ENCODE results near the gene MSI2. TPM values are rescaled to one million over a fixed set of nuclear protein-coding genes. Genes with fewer than 3 reads are reported as not detected.

MSI2 gene
- total RNA-seq, 1 experiment from 2014 or later, result 169 TPM

GRCh38 chr17:57724026-57724728, 467.9 kb downstream of the MSI2 start:
- no peak overlapping the region for H3K4me3 ChIP-seq (ENCODE audit: low read length)
- H3K9me3 ChIP-seq (ENCODE audit: low read length), result no peaks in the 10 kb centered on the region
- peak overlapping the region; percentile 12 for H3K4me2 ChIP-seq (ENCODE audit: low read depth, low read length, poor library complexity, severe bottlenecking)
- H4K20me1 ChIP-seq (ENCODE audit: insufficient read depth, low read depth, low read length), result no peaks in the 10 kb centered on the region
- H3K27ac ChIP-seq (ENCODE audit: low read length), result no peak overlapping the region
- DNase-seq, result peak; percentile 66
- H3K9me2 ChIP-seq (replicated peaks; ENCODE audit: insufficient read depth, low read length), result no peaks in the 10 kb centered on the region
- H3K27me3 ChIP-seq (ENCODE audit: low read length), result no peaks in the 10 kb centered on the region
- peaks cover 16% of the 10 kb centered on the region for H3K4me1 ChIP-seq (ENCODE audit: low read length)
- no peaks in the 10 kb centered on the region for H3K79me2 ChIP-seq (ENCODE audit: low read length)
- no peak overlapping the region for H2AFZ ChIP-seq (ENCODE audit: low read length)
- no peaks in the 10 kb centered on the region for H3K36me3 ChIP-seq (ENCODE audit: insufficient read depth, low read length)
- no peak overlapping the region for H3K9ac ChIP-seq (ENCODE audit: low read length)

GRCh38 chr17:57724729-57725125, 468.4 kb downstream of the MSI2 start:
- Histone ChIP-seq H4K20me1 (ENCODE audit: insufficient read depth, low read depth, low read length) (no peaks in the 10 kb centered on the region), H3K9me2 (replicated peaks; ENCODE audit: insufficient read depth, low read length) (no peaks in the 10 kb centered on the region), H3K27me3 (ENCODE audit: low read length) (no peaks in the 10 kb centered on the region), H3K27ac (ENCODE audit: low read length) (no peak overlapping the region), H3K9me3 (ENCODE audit: low read length) (no peaks in the 10 kb centered on the region), H3K9ac (ENCODE audit: low read length) (no peak overlapping the region), H3K4me2 (ENCODE audit: low read depth, low read length, poor library complexity, severe bottlenecking) (no peak overlapping the region), H3K4me1 (ENCODE audit: low read length) (peaks cover 16% of the 10 kb centered on the region), H3K36me3 (ENCODE audit: insufficient read depth, low read length) (no peaks in the 10 kb centered on the region), H3K4me3 (ENCODE audit: low read length) (no peak overlapping the region), H2AFZ (ENCODE audit: low read length) (no peak overlapping the region), H3K79me2 (ENCODE audit: low read length) (no peaks in the 10 kb centered on the region)
- DNase-seq, result no peak

GRCh38 chr17:57726213-57726790, 470.0 kb downstream of the MSI2 start:
- Histone ChIP-seq H3K9me2 (replicated peaks; ENCODE audit: insufficient read depth, low read length) (no peaks in the 10 kb centered on the region), H3K4me1 (ENCODE audit: low read length) (peaks cover 16% of the 10 kb centered on the region), H3K27me3 (ENCODE audit: low read length) (no peaks in the 10 kb centered on the region), H3K4me2 (ENCODE audit: low read depth, low read length, poor library complexity, severe bottlenecking) (no peak overlapping the region), H3K9ac (ENCODE audit: low read length) (no peak overlapping the region), H3K36me3 (ENCODE audit: insufficient read depth, low read length) (no peaks in the 10 kb centered on the region), H3K27ac (ENCODE audit: low read length) (no peak overlapping the region), H3K4me3 (ENCODE audit: low read length) (no peak overlapping the region), H2AFZ (ENCODE audit: low read length) (no peak overlapping the region), H3K79me2 (ENCODE audit: low read length) (no peaks in the 10 kb centered on the region), H3K9me3 (ENCODE audit: low read length) (no peaks in the 10 kb centered on the region), H4K20me1 (ENCODE audit: insufficient read depth, low read depth, low read length) (no peaks in the 10 kb centered on the region; the same call in 1 of the 2 replicates)
- no peak for DNase-seq

- H3K27me3 ChIP-seq (ENCODE audit: low read length), result no peaks in the 10 kb centered on the region
- no peak for DNase-seq
- H3K9me3 ChIP-seq (ENCODE audit: low read length), result no peaks in the 10 kb centered on the region
- no peak overlapping the region for H2AFZ ChIP-seq (ENCODE audit: low read length)
- H3K4me3 ChIP-seq (ENCODE audit: low read length), result no peak overlapping the region
- peaks cover 16% of the 10 kb centered on the region for H3K4me1 ChIP-seq (ENCODE audit: low read length)
- no peak overlapping the region for H3K9ac ChIP-seq (ENCODE audit: low read length)
- H3K9me2 ChIP-seq (replicated peaks; ENCODE audit: insufficient read depth, low read length), result no peaks in the 10 kb centered on the region
- no peaks in the 10 kb centered on the region for H3K36me3 ChIP-seq (ENCODE audit: insufficient read depth, low read length)
- no peak overlapping the region for H3K27ac ChIP-seq (ENCODE audit: low read length)
- no peak overlapping the region for H3K4me2 ChIP-seq (ENCODE audit: low read depth, low read length, poor library complexity, severe bottlenecking)
- H4K20me1 ChIP-seq (ENCODE audit: insufficient read depth, low read depth, low read length), result no peaks in the 10 kb centered on the region; the same call in 1 of the 2 replicates
- H3K79me2 ChIP-seq (ENCODE audit: low read length), result no peaks in the 10 kb centered on the region
Observed at GRCh38 chr17:57726838-57727237, 470.5 kb downstream of the MSI2 start.

- no peak overlapping the region for H2AFZ ChIP-seq (ENCODE audit: low read length)
- no peaks in the 10 kb centered on the region for H3K27me3 ChIP-seq (ENCODE audit: low read length)
- H3K9ac ChIP-seq (ENCODE audit: low read length), result no peak overlapping the region
- no peaks in the 10 kb centered on the region; the same call in 1 of the 2 replicates for H4K20me1 ChIP-seq (ENCODE audit: insufficient read depth, low read depth, low read length)
- no peaks in the 10 kb centered on the region for H3K9me2 ChIP-seq (replicated peaks; ENCODE audit: insufficient read depth, low read length)
- H3K4me2 ChIP-seq (ENCODE audit: low read depth, low read length, poor library complexity, severe bottlenecking), result no peak overlapping the region
- DNase-seq, result no peak
- H3K9me3 ChIP-seq (ENCODE audit: low read length), result no peaks in the 10 kb centered on the region
- H3K36me3 ChIP-seq (ENCODE audit: insufficient read depth, low read length), result no peaks in the 10 kb centered on the region
- H3K4me3 ChIP-seq (ENCODE audit: low read length), result no peak overlapping the region
- H3K4me1 ChIP-seq (ENCODE audit: low read length), result peaks cover 16% of the 10 kb centered on the region
- H3K27ac ChIP-seq (ENCODE audit: low read length), result no peak overlapping the region
- H3K79me2 ChIP-seq (ENCODE audit: low read length), result no peaks in the 10 kb centered on the region
Observed at GRCh38 chr17:57727630-57728175, 471.4 kb downstream of the MSI2 start.

- DNase-seq, result no peak
- no peaks in the 10 kb centered on the region for H3K9me2 ChIP-seq (replicated peaks; ENCODE audit: insufficient read depth, low read length)
- no peak overlapping the region for H3K4me2 ChIP-seq (ENCODE audit: low read depth, low read length, poor library complexity, severe bottlenecking)
- H3K4me3 ChIP-seq (ENCODE audit: low read length), result no peak overlapping the region
- H3K79me2 ChIP-seq (ENCODE audit: low read length), result no peaks in the 10 kb centered on the region
- no peak overlapping the region for H3K27ac ChIP-seq (ENCODE audit: low read length)
- no peak overlapping the region for H3K9ac ChIP-seq (ENCODE audit: low read length)
- H2AFZ ChIP-seq (ENCODE audit: low read length), result no peak overlapping the region
- H3K9me3 ChIP-seq (ENCODE audit: low read length), result no peaks in the 10 kb centered on the region
- H3K4me1 ChIP-seq (ENCODE audit: low read length), result peaks cover 7% of the 10 kb centered on the region
- H3K27me3 ChIP-seq (ENCODE audit: low read length), result no peaks in the 10 kb centered on the region
- H3K36me3 ChIP-seq (ENCODE audit: insufficient read depth, low read length), result no peaks in the 10 kb centered on the region
- no peaks in the 10 kb centered on the region; the same call in 1 of the 2 replicates for H4K20me1 ChIP-seq (ENCODE audit: insufficient read depth, low read depth, low read length)
Observed at GRCh38 chr17:57730026-57730701, 473.8 kb downstream of the MSI2 start.

GRCh38 chr17:57732062-57732461, 475.7 kb downstream of the MSI2 start:
- Histone ChIP-seq H3K79me2 (ENCODE audit: low read length) (no peaks in the 10 kb centered on the region), H3K9me3 (ENCODE audit: low read length) (no peaks in the 10 kb centered on the region), H2AFZ (ENCODE audit: low read length) (no peak overlapping the region), H3K4me3 (ENCODE audit: low read length) (no peak overlapping the region), H3K36me3 (ENCODE audit: insufficient read depth, low read length) (no peaks in the 10 kb centered on the region), H3K9ac (ENCODE audit: low read length) (no peak overlapping the region), H3K4me1 (ENCODE audit: low read length) (peaks cover 17% of the 10 kb centered on the region), H3K4me2 (ENCODE audit: low read depth, low read length, poor library complexity, severe bottlenecking) (no peak overlapping the region), H3K27ac (ENCODE audit: low read length) (no peak overlapping the region), H3K27me3 (ENCODE audit: low read length) (no peaks in the 10 kb centered on the region), H4K20me1 (ENCODE audit: insufficient read depth, low read depth, low read length) (no peaks in the 10 kb centered on the region; the same call in 1 of the 2 replicates), H3K9me2 (replicated peaks; ENCODE audit: insufficient read depth, low read length) (no peaks in the 10 kb centered on the region)
- no peak for DNase-seq

- Histone ChIP-seq H3K27ac (ENCODE audit: low read length) (no peak overlapping the region), H3K9ac (ENCODE audit: low read length) (no peak overlapping the region), H3K27me3 (ENCODE audit: low read length) (no peaks in the 10 kb centered on the region), H3K36me3 (ENCODE audit: insufficient read depth, low read length) (no peaks in the 10 kb centered on the region), H3K4me2 (ENCODE audit: low read depth, low read length, poor library complexity, severe bottlenecking) (no peak overlapping the region), H3K79me2 (ENCODE audit: low read length) (no peaks in the 10 kb centered on the region), H4K20me1 (ENCODE audit: insufficient read depth, low read depth, low read length) (no peaks in the 10 kb centered on the region; the same call in 1 of the 2 replicates), H3K9me3 (ENCODE audit: low read length) (no peaks in the 10 kb centered on the region), H3K4me1 (ENCODE audit: low read length) (peaks cover 17% of the 10 kb centered on the region), H3K4me3 (ENCODE audit: low read length) (no peak overlapping the region), H2AFZ (ENCODE audit: low read length) (no peak overlapping the region), H3K9me2 (replicated peaks; ENCODE audit: insufficient read depth, low read length) (no peaks in the 10 kb centered on the region)
- no peak for DNase-seq
Observed at GRCh38 chr17:57733085-57733484, 476.8 kb downstream of the MSI2 start.
